Tibial artery (tissue), 4 donors: ENCODE data around the gene MPO.
A peak's percentile ranks its signal among the peaks of the same experiment; 100 is the strongest.

Experiments
- DNase-seq, 2 donors: peaks; one replicate each; pipeline ENCODE4 v3.0.0-alpha.2; 2019
- H3K27ac ChIP-seq, 2 donors: fragments of 200-600 bp; sonication (generic) in 1 of 2; 1 replicate in 1 of 2; 2 replicates in 1 of 2; pipeline ENCODE4 v1.5.1; 2018 to 2019; ENCODE audit warnings: mild to moderate bottlenecking in 1 of 2
- H3K27me3 ChIP-seq, 2 donors: fragments of 200-600 bp; sonication (generic) in 1 of 2; one replicate each; pipeline versions ENCODE4 v1.5.1 to v1.6.0; 2016 to 2019
- H3K36me3 ChIP-seq, 3 donors: fragments of 200-600 bp; sonication (generic) in 2 of 3; one replicate each; pipeline ENCODE4 v1.5.1; 2016 to 2019; ENCODE audit warnings: mild to moderate bottlenecking in 2 of 3
- H3K4me1 ChIP-seq, 4 donors: fragments of 200-600 bp; sonication (generic) in 2 of 4; 1 replicate in 3 of 4; 2 replicates in 1 of 4; pipeline ENCODE4 v1.5.1; 2016 to 2019
- H3K4me3 ChIP-seq, 2 donors: fragments of 200-600 bp; sonication (generic) in 1 of 2; 1 replicate in 1 of 2; 2 replicates in 1 of 2; pipeline ENCODE4 v1.5.1; 2018 to 2019; ENCODE audit warnings: mild to moderate bottlenecking in 2 of 2
- H3K9me3 ChIP-seq, 3 donors: fragments of 200-600 bp; sonication (generic) in 1 of 3; one replicate each; pipeline ENCODE4 v1.5.1; 2016 to 2019
- CTCF ChIP-seq, 2 experiments: fragments of 200-600 bp in 1 of 2; fragments of 450-650 bp in 1 of 2; IDR thresholded peaks; one replicate each; pipeline ENCODE4 v1.5.1; 2017 to 2019; ENCODE audit warnings: antibody characterized with exemption in 2 of 2, mild to moderate bottlenecking in 1 of 2, moderate library complexity in 1 of 2
- intact Hi-C: fragments of 100-400 bp; cut with DNase I; formaldehyde crosslinking; loops from one replicate; pipeline ENCODE4 v1.15.0; 2023; ENCODE audit warnings: low total_unique reads

Gene MPO

GRCh38 chr17:58324056-58324408 is 43.3 kb upstream of the MPO start:
- H3K9me3 ChIP-seq: no peaks in the 10 kb centered on the region
- no peak for TF ChIP-seq CTCF (IDR thresholded peaks at IDR 0.05)
- peaks cover 0 to 28% (median 0%) of the 10 kb centered on the region in 3 donors for H3K36me3 ChIP-seq
- DNase-seq: no peak
- intact Hi-C loops: no loop called here
- H3K27ac ChIP-seq: peak overlapping the region; percentile 70 to 76
- H3K4me1 ChIP-seq: peaks cover 0 to 28% (median 18%) of the 10 kb centered on the region in 4 donors
- H3K4me3 ChIP-seq: peak overlapping the region; percentile 66 to 72
- peaks cover 0 to 14% of the 10 kb centered on the region in 2 donors for H3K27me3 ChIP-seq

GRCh38 chr17:58323366-58324055 is 42.8 kb upstream of the MPO start:
- Histone ChIP-seq H3K4me3 (peak overlapping the region; percentile 66 to 72), H3K4me1 (peaks cover 0 to 28% (median 18%) of the 10 kb centered on the region in 4 donors), H3K27me3 (peaks cover 0 to 9% of the 10 kb centered on the region in 2 donors), H3K9me3 (no peaks in the 10 kb centered on the region), H3K27ac (peak overlapping the region; percentile 70 to 76), H3K36me3 (peaks cover 0 to 34% (median 0%) of the 10 kb centered on the region in 3 donors)
- no peak for DNase-seq
- intact Hi-C loops: no loop called here
- no peak for TF ChIP-seq CTCF (IDR thresholded peaks at IDR 0.05)

- Histone ChIP-seq H3K27ac (no peak overlapping the region), H3K36me3 (peaks cover 0 to 34% (median 0%) of the 10 kb centered on the region in 3 donors), H3K4me3 (no peak overlapping the region), H3K27me3 (peaks cover 0 to 2% of the 10 kb centered on the region in 2 donors), H3K4me1 (peaks cover 0 to 28% (median 18%) of the 10 kb centered on the region in 4 donors), H3K9me3 (no peaks in the 10 kb centered on the region)
- TF ChIP-seq CTCF (IDR thresholded peaks at IDR 0.05): no peak
- intact Hi-C loops: no loop called here
- no peak for DNase-seq
These were observed 41.9 kb upstream of the MPO start for GRCh38 chr17:58322581-58323185.

GRCh38 chr17:58321571-58322525 is 41.1 kb upstream of the MPO start:
- Histone ChIP-seq H3K27me3 (no peaks in the 10 kb centered on the region), H3K4me1 (peaks cover 0 to 28% (median 18%) of the 10 kb centered on the region in 4 donors), H3K4me3 (no peak overlapping the region), H3K36me3 (peaks cover 0 to 34% (median 0%) of the 10 kb centered on the region in 3 donors), H3K9me3 (no peaks in the 10 kb centered on the region), H3K27ac (no peak overlapping the region)
- intact Hi-C loops: no loop called here
- no peak for TF ChIP-seq CTCF (IDR thresholded peaks at IDR 0.05)
- no peak for DNase-seq

GRCh38 chr17:58320570-58321323 is 40.0 kb upstream of the MPO start:
- no peak overlapping the region for H3K27ac ChIP-seq
- H3K27me3 ChIP-seq: no peaks in the 10 kb centered on the region
- intact Hi-C loops: no loop called here
- peaks cover 0 to 26% (median 18%) of the 10 kb centered on the region in 4 donors for H3K4me1 ChIP-seq
- peaks cover 0 to 45% (median 0%) of the 10 kb centered on the region in 3 donors for H3K36me3 ChIP-seq
- no peak overlapping the region for H3K4me3 ChIP-seq
- no peaks in the 10 kb centered on the region for H3K9me3 ChIP-seq
- no peak for DNase-seq
- no peak for TF ChIP-seq CTCF (IDR thresholded peaks at IDR 0.05)
